K562 (cell line): ENCODE data around the gene TXNRD2. TPM values are rescaled to one million over a fixed set of nuclear protein-coding genes. Genes with fewer than 3 reads are reported as not detected.

Experiments used
- BMI1 ChIP-seq: fragments of 150-350 bp; IDR thresholded peaks from 2 replicates; pipeline ENCODE4 v1.6.1; 2014; ENCODE audit warnings: low read length
- CCNT2 ChIP-seq: IDR thresholded peaks from 2 replicates; pipeline ENCODE4 v1.6.1; 2011; ENCODE audit warnings: borderline replicate concordance, low read depth, mild to moderate bottlenecking, moderate library complexity, mixed read lengths, low read length; ENCODE audit not compliant: insufficient read length; ENCODE audit errors: extremely low read depth
- ELF4 ChIP-seq: fragments of 450-650 bp; formaldehyde crosslinking; IDR thresholded peaks from 2 replicates; pipeline ENCODE4 v1.4.0; 2022; ENCODE audit warnings: missing genetic modification characterization
- KLF1 ChIP-seq: fragments of 450-650 bp; IDR thresholded peaks from 2 replicates; pipeline ENCODE4 v1.6.1; 2016; ENCODE audit warnings: missing genetic modification characterization, missing compliant biosample characterization
- MLX ChIP-seq, 2 experiments: fragments of 450-650 bp in 1 of 2; sonication (generic) in 1 of 2; formaldehyde crosslinking; conservative IDR thresholded peaks; 2 replicates each; pipeline versions ENCODE4 v1.4.0 to v1.8.1; 2020 to 2022; ENCODE audit warnings: mild to moderate bottlenecking in 1 of 2, missing genetic modification reagents in 1 of 2
- POLR2AphosphoS5 ChIP-seq: IDR thresholded peaks from 2 replicates; pipeline ENCODE4 v1.6.1; 2011; ENCODE audit warnings: mild to moderate bottlenecking, low read depth, low read length, moderate library complexity; ENCODE audit not compliant: control insufficient read depth, insufficient read depth
- STAT5B ChIP-seq: fragments of 250-450 bp; sonication (Bioruptor Pico); IDR thresholded peaks from 2 replicates; pipeline ENCODE4 v1.8.0; 2021; ENCODE audit warnings: mild to moderate bottlenecking, inconsistent platforms
- THAP7 ChIP-seq: fragments of 250-450 bp; sonication (Bioruptor Pico); IDR thresholded peaks from 2 replicates; pipeline ENCODE4 v1.5.0; 2021
- ZBTB40 ChIP-seq, 2 experiments: fragments of 450-650 bp in 1 of 2; sonication (generic) in 1 of 2; formaldehyde crosslinking in 1 of 2; IDR thresholded peaks; 2 replicates each; pipeline versions ENCODE4 v1.7.1 to v1.9.0; 2016 to 2022; ENCODE audit warnings: inconsistent platforms in 1 of 2, mild to moderate bottlenecking in 1 of 2, missing genetic modification reagents in 1 of 2
- ZC3H11A ChIP-seq: IDR thresholded peaks from 2 replicates; pipeline ENCODE4 v1.6.1; 2012; ENCODE audit warnings: low read depth, low read length, improper control_type of control experiment
- ZFP1 ChIP-seq: fragments of 450-650 bp; formaldehyde crosslinking; IDR thresholded peaks from 2 replicates; pipeline ENCODE4 v1.4.0; 2020; ENCODE audit warnings: mild to moderate bottlenecking, mixed read lengths
- ZNF324 ChIP-seq: fragments of 250-450 bp; sonication (Bioruptor Pico); IDR thresholded peaks from 2 replicates; pipeline ENCODE4 v1.4.0; 2020; ENCODE audit warnings: mild to moderate bottlenecking
- ZNF699 ChIP-seq: fragments of 250-450 bp; sonication (Bioruptor Pico); IDR thresholded peaks from 2 replicates; pipeline ENCODE4 v1.8.0; 2021; ENCODE audit warnings: mild to moderate bottlenecking, moderate library complexity; ENCODE audit not compliant: insufficient replicate concordance
- polyA plus RNA-seq, 8 experiments: library from polyadenylated mRNA; depleted of rRNA in 4 of 8; stranded (reverse) in 5 of 8; unstranded in 3 of 8; fragments of >200 nt; fragmentation: Nextera tagmentation in 2 of 8; fragmentation: Illumina TruSeq in 1 of 8; extraction: Ambion mirVana in 2 of 8; extraction: Trizol in 1 of 8; gene quantifications; 2 replicates each; pipeline versions ENCODE4 v1.2.1 to v1.2.3, GENCODE V29; 2011 to 2014; ENCODE audit warnings: inconsistent platforms in 1 of 8, missing spikeins in 1 of 8
- total RNA-seq, 7 experiments: library from RNA; depleted of rRNA in 6 of 7; stranded (reverse); fragments of >200 nt in 6 of 7; fragmentation: Illumina TruSeq in 2 of 7; extraction: Trizol in 2 of 7; gene quantifications; 2 replicates each; pipeline versions ENCODE4 v1.2.1 to v1.2.3, GENCODE V29; 2011 to 2021; ENCODE audit warnings: low replicate concordance in 1 of 7

The TXNRD2 gene
- total and polyA plus RNA-seq, 9 of the 15 experiments (the other 6 are each of a cell fraction or from before 2014, with no cell fraction given) = 3.3 to 80.2 (median 49.4) TPM

GRCh38 chr22:19853879-19854777 lies 87.5 kb downstream of the TXNRD2 start (continued):
- TF ChIP-seq ZBTB40 (IDR thresholded peaks at IDR 0.05) = no peak
- TF ChIP-seq ZBTB40 (CRISPR knock-in tag; IDR thresholded peaks at IDR 0.05) = no peak
- no peak for TF ChIP-seq THAP7 (CRISPR knock-in tag)
- no peak for TF ChIP-seq ZNF699 (CRISPR knock-in tag)
- peak; percentile 11; the same call in 1 of the 2 replicates for TF ChIP-seq KLF1
- no peak for TF ChIP-seq STAT5B
- peak; percentile 57; the same call in 1 of the 2 replicates for TF ChIP-seq ZNF324
- no peak for TF ChIP-seq POLR2AphosphoS5
- TF ChIP-seq ZC3H11A = peak; percentile 47
- peak; percentile 57; the same call in 1 of the 2 replicates for TF ChIP-seq ZFP1
- TF ChIP-seq CCNT2 = no peak
- peak; percentile 73 for TF ChIP-seq ELF4
- TF ChIP-seq BMI1 = 0 out of 2 replicates have a peak, but pooled peaks have one; percentile 11
- peak in 1 of 2 experiments; percentile 16; a peak in 1 of 4 replicates for TF ChIP-seq MLX (CRISPR knock-in tag; conservative IDR thresholded peaks at IDR 0.05)
